ENCODE results near the gene FAM163B. TPM values are rescaled to one million over a fixed set of nuclear protein-coding genes. Genes with fewer than 3 reads are reported as not detected.

FAM163B gene
- total RNA-seq, 3 donors from 2014 or later (not counting 1 experiment from before 2014, with no cell fraction given): not detected

DNA sequence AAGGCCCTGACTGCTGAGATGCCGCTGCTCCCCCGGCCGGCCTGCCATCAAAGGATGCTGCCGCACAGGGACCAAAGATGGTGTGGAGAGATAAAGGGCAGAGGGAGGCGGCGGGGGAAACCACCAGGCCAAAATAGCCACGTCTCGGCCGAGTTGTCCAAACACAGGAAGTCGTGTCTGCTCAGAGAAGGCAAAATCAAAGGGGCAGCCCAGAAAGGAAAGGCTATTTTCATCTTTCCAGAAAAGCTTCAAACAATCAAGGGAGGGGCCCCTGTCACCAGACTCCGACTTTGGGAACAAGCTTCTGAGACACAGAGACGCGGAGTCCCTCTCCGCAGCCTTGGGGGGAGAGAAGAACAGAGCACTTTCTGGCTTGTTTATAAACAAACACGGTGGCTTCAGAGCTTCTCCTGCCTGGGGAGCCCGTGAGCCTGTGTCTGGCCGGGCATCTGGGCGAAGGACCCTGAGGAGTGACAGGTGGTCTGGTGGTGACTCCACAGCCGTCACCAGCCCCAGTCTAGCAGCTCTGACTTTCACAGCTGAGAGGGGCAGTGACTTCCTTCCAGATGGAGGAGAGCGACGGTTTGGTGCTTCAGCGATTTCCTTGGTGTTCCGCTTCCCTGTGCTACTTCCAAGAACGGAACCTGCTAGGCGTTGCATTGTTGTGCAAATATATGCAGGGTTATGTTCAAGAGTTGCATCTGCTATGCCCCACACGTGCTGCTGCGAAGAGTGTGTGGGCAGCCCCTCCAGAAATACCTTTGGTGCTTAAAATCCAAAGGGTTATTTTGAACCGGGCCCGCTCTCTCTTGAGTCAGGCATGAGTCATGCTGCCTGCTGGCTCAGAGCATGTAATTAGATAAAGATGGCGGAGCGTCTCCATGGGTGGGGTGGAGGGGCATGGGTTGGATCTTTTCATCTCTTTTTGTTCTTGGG is 50.7 kb downstream of the FAM163B start:
- peak overlapping the region; percentile 67 to 82 for H3K27ac Mint-ChIP-seq
- DNase-seq: peak; percentile 22 to 41
- WGBS (ENCODE audit: insufficient coverage): 5% methylated on average over 31 of the region's 31 CpGs
- Histone ChIP-seq H3K27ac (ENCODE audit: low read length) (peak overlapping the region; percentile 31), H3K4me3 (ENCODE audit: low read length) (no peak overlapping the region), H3K9me3 (ENCODE audit: control insufficient read depth, insufficient read depth, low read length) (no peaks in the 10 kb centered on the region), H3K4me1 (ENCODE audit: control insufficient read depth, insufficient read depth, low read length) (peaks cover 41% of the 10 kb centered on the region), H3K27me3 (ENCODE audit: control insufficient read depth, insufficient read depth, low read length) (peaks cover 25% of the 10 kb centered on the region), H3K36me3 (ENCODE audit: control insufficient read depth, insufficient read depth, low read length) (no peaks in the 10 kb centered on the region)
- no peaks in the 10 kb centered on the region for H3K36me3 Mint-ChIP-seq
- H3K9me3 Mint-ChIP-seq: no peaks in the 10 kb centered on the region
- peak; percentile 53 to 83 (median 74) for ATAC-seq
- TF ChIP-seq, protein P1, sequence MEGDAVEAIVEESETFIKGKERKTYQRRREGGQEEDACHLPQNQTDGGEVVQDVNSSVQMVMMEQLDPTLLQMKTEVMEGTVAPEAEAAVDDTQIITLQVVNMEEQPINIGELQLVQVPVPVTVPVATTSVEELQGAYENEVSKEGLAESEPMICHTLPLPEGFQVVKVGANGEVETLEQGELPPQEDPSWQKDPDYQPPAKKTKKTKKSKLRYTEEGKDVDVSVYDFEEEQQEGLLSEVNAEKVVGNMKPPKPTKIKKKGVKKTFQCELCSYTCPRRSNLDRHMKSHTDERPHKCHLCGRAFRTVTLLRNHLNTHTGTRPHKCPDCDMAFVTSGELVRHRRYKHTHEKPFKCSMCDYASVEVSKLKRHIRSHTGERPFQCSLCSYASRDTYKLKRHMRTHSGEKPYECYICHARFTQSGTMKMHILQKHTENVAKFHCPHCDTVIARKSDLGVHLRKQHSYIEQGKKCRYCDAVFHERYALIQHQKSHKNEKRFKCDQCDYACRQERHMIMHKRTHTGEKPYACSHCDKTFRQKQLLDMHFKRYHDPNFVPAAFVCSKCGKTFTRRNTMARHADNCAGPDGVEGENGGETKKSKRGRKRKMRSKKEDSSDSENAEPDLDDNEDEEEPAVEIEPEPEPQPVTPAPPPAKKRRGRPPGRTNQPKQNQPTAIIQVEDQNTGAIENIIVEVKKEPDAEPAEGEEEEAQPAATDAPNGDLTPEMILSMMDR (IDR thresholded peaks at IDR 0.05): no peak
- intact Hi-C loops (cut with micrococcal nuclease): no loop called here
- H3K27me3 Mint-ChIP-seq (ENCODE audit: low read depth in 2 of 2): peaks cover 0 to 16% of the 10 kb centered on the region in 2 donors
- H3K4me1 Mint-ChIP-seq: peaks cover 16 to 22% of the 10 kb centered on the region in 2 donors
- H3K4me3 Mint-ChIP-seq: peak overlapping the region; percentile 65

GRCh38 chr9:133557581-133557980 is 51.6 kb downstream of the FAM163B start:
- Histone ChIP-seq H3K36me3 (ENCODE audit: control insufficient read depth, insufficient read depth, low read length) (no peaks in the 10 kb centered on the region), H3K27me3 (ENCODE audit: control insufficient read depth, insufficient read depth, low read length) (peaks cover 25% of the 10 kb centered on the region), H3K4me3 (ENCODE audit: low read length) (no peak overlapping the region), H3K27ac (ENCODE audit: low read length) (no peak overlapping the region), H3K4me1 (ENCODE audit: control insufficient read depth, insufficient read depth, low read length) (peaks cover 35% of the 10 kb centered on the region), H3K9me3 (ENCODE audit: control insufficient read depth, insufficient read depth, low read length) (no peaks in the 10 kb centered on the region)
- H3K27ac Mint-ChIP-seq: peak overlapping the region in 1 of 2 donors; percentile 82
- WGBS (ENCODE audit: insufficient coverage): 94% methylated on average over 9 of the region's 9 CpGs
- peaks cover 0 to 16% of the 10 kb centered on the region in 2 donors for H3K27me3 Mint-ChIP-seq (ENCODE audit: low read depth in 2 of 2)
- TF ChIP-seq, protein P1 (IDR thresholded peaks at IDR 0.05): no peak
- H3K4me3 Mint-ChIP-seq: peak overlapping the region; percentile 21
- peaks cover 16 to 20% of the 10 kb centered on the region in 2 donors for H3K4me1 Mint-ChIP-seq
- no peak for DNase-seq
- no peaks in the 10 kb centered on the region for H3K9me3 Mint-ChIP-seq
- H3K36me3 Mint-ChIP-seq: no peaks in the 10 kb centered on the region
- ATAC-seq: no peak
- intact Hi-C loops (cut with micrococcal nuclease): no loop called here

GRCh38 chr9:133556354-133556753 is 52.8 kb downstream of the FAM163B start:
- Mint-ChIP-seq H3K4me3 (no peak overlapping the region), H3K27ac (no peak overlapping the region), H3K27me3 (ENCODE audit: low read depth in 2 of 2) (peaks cover 0 to 19% of the 10 kb centered on the region in 2 donors), H3K4me1 (peaks cover 16 to 20% of the 10 kb centered on the region in 2 donors), H3K9me3 (no peaks in the 10 kb centered on the region), H3K36me3 (no peaks in the 10 kb centered on the region)
- 72% methylated on average over 5 of the region's 5 CpGs for WGBS (ENCODE audit: insufficient coverage)
- peaks cover 35% of the 10 kb centered on the region for H3K4me1 ChIP-seq (ENCODE audit: control insufficient read depth, insufficient read depth, low read length)
- H3K27me3 ChIP-seq (ENCODE audit: control insufficient read depth, insufficient read depth, low read length): peaks cover 23% of the 10 kb centered on the region
- no peak for ATAC-seq
- intact Hi-C loops (cut with micrococcal nuclease): no loop called here
- DNase-seq: no peak
- H3K9me3 ChIP-seq (ENCODE audit: control insufficient read depth, insufficient read depth, low read length): no peaks in the 10 kb centered on the region
- no peaks in the 10 kb centered on the region for H3K36me3 ChIP-seq (ENCODE audit: control insufficient read depth, insufficient read depth, low read length)
- TF ChIP-seq, protein P1 (IDR thresholded peaks at IDR 0.05): no peak
- no peak overlapping the region for H3K27ac ChIP-seq (ENCODE audit: low read length)
- H3K4me3 ChIP-seq (ENCODE audit: low read length): no peak overlapping the region
